DOHH2 (cell line): ENCODE measurements around the gene NOD2.
A peak's percentile ranks its signal among the peaks of the same experiment; 100 is the strongest.

ENCODE experiments used
- H3F3A ChIP-seq: fragments of 200-600 bp; sonication (generic), shearing (Covaris generic); 2 replicates; pipeline ENCODE4 v1.6.0; 2016; ENCODE audit warnings: antibody characterized with exemption, mild to moderate bottlenecking; ENCODE audit not compliant: control insufficient read depth, insufficient read depth
- H3K27ac ChIP-seq: fragments of 200-600 bp; sonication (generic); 2 replicates; pipeline ENCODE4 v1.5.1; 2014; ENCODE audit warnings: low read depth, mild to moderate bottlenecking, low read length, moderate library complexity
- H3K27me3 ChIP-seq: fragments of 200-600 bp; sonication (generic); 2 replicates; pipeline ENCODE4 v1.6.1; 2014; ENCODE audit warnings: mild to moderate bottlenecking, low read length, mixed read lengths; ENCODE audit not compliant: control insufficient read depth
- H3K36me3 ChIP-seq: fragments of 200-600 bp; sonication (generic); 2 replicates; pipeline ENCODE4 v1.6.1; 2014; ENCODE audit warnings: mild to moderate bottlenecking, low read length, moderate library complexity, mixed read lengths; ENCODE audit not compliant: control insufficient read depth
- H3K4me1 ChIP-seq: fragments of 200-600 bp; sonication (generic); 2 replicates; pipeline ENCODE4 v1.6.1; 2014; ENCODE audit warnings: mild to moderate bottlenecking, low read length, mixed read lengths; ENCODE audit not compliant: control insufficient read depth
- H3K4me2 ChIP-seq: fragments of 200-600 bp; sonication (generic); 2 replicates; pipeline ENCODE4 v1.6.0; 2014; ENCODE audit warnings: mild to moderate bottlenecking, low read length, moderate library complexity
- H3K4me3 ChIP-seq: fragments of 200-600 bp; sonication (generic); 2 replicates; pipeline ENCODE4 v1.5.1; 2014; ENCODE audit warnings: mild to moderate bottlenecking, low read length, mixed read lengths
- H3K79me2 ChIP-seq: fragments of 200-600 bp; sonication (generic); 2 replicates; pipeline ENCODE4 v1.6.1; 2014; ENCODE audit warnings: mild to moderate bottlenecking, low read length, mixed read lengths; ENCODE audit not compliant: control insufficient read depth
- H3K9me2 ChIP-seq: fragments of 200-600 bp; sonication (generic); replicated peaks from 2 replicates; pipeline ENCODE4 v1.6.1; 2014; ENCODE audit warnings: mild to moderate bottlenecking, low read length, mixed read lengths; ENCODE audit not compliant: control insufficient read depth
- H3K9me3 ChIP-seq: fragments of 200-600 bp; sonication (generic); 2 replicates; pipeline ENCODE4 v1.6.1; 2014; ENCODE audit warnings: antibody characterized with exemption, low read length, mixed read lengths; ENCODE audit not compliant: control insufficient read depth, insufficient read depth
- H4K20me1 ChIP-seq: fragments of 200-600 bp; sonication (generic); 2 replicates; pipeline ENCODE4 v1.6.0; 2014; ENCODE audit warnings: low read depth, mild to moderate bottlenecking, antibody characterized with exemption, low read length, moderate library complexity; ENCODE audit not compliant: control insufficient read depth, insufficient read depth
- EZH2phosphoT487 ChIP-seq: fragments of 200-600 bp; sonication (generic); IDR thresholded peaks from 2 replicates; pipeline ENCODE4 v1.6.1; 2017; ENCODE audit warnings: borderline replicate concordance, mild to moderate bottlenecking, antibody characterized with exemption, low read length, moderate library complexity, mixed read lengths
- TF ChIP-seq, protein P1 (sequence below): fragments of 200-600 bp; sonication (generic); IDR thresholded peaks from one replicate; pipeline ENCODE4 v1.5.1; 2014; ENCODE audit warnings: antibody characterized with exemption, mild to moderate bottlenecking, low read depth, low read length; ENCODE audit not compliant: poor library complexity, severe bottlenecking

NOD2 gene

DNA sequence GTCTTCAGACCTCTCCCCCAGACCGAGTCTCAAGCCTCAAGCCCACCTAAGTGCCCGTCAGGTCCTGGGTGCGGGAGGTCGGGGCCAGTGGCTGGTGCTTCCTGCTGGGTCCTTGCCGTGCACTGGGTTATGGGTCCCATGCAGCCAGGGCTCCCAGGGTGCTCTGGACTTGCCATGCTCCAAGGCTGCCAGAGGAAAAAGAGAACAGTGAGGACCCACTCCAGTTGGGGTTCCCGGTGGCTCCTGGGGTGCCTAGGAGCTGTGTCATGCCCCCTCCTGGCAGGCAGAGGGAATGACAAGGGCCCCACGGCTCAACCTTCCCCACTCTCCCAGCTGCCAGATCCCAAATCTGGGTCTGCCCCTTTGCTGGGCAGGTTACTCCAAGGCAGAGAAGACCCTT lies 16.1 kb upstream of the NOD2 start:
- Histone ChIP-seq H3F3A (no peaks in the 10 kb centered on the region), H3K9me2 (no peaks in the 10 kb centered on the region), H3K4me3 (no peak overlapping the region), H3K27me3 (no peaks in the 10 kb centered on the region), H4K20me1 (no peaks in the 10 kb centered on the region), H3K27ac (no peak overlapping the region), H3K4me2 (no peak overlapping the region), H3K4me1 (peaks cover 12% of the 10 kb centered on the region), H3K79me2 (no peaks in the 10 kb centered on the region), H3K36me3 (no peaks in the 10 kb centered on the region), H3K9me3 (peaks cover 8% of the 10 kb centered on the region; the same call in 1 of the 2 replicates)
- TF ChIP-seq, protein P1, sequence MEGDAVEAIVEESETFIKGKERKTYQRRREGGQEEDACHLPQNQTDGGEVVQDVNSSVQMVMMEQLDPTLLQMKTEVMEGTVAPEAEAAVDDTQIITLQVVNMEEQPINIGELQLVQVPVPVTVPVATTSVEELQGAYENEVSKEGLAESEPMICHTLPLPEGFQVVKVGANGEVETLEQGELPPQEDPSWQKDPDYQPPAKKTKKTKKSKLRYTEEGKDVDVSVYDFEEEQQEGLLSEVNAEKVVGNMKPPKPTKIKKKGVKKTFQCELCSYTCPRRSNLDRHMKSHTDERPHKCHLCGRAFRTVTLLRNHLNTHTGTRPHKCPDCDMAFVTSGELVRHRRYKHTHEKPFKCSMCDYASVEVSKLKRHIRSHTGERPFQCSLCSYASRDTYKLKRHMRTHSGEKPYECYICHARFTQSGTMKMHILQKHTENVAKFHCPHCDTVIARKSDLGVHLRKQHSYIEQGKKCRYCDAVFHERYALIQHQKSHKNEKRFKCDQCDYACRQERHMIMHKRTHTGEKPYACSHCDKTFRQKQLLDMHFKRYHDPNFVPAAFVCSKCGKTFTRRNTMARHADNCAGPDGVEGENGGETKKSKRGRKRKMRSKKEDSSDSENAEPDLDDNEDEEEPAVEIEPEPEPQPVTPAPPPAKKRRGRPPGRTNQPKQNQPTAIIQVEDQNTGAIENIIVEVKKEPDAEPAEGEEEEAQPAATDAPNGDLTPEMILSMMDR, result peak; percentile 67
- no peak for TF ChIP-seq EZH2phosphoT487

DNA sequence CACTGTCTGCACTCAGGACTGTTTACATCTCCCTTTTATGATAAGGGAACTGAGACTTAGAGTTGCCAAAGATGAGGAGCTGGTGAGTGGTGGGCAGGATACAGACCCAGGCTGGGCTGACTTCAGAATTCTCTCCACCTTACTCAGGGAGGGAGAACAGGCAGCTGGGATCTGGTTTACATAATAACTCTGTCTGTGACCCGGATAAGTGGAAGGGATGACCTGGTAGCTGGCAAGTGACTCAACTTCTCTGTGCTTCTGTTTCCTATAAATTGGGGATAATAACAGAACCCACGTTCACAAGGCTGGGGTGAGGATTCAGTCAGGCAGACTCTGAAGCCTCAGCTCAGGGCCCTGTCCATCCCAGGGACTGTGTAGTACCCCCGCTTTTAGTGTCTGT lies 14.9 kb upstream of the NOD2 start:
- H3K36me3 ChIP-seq, result no peaks in the 10 kb centered on the region
- no peaks in the 10 kb centered on the region for H3K27me3 ChIP-seq
- TF ChIP-seq EZH2phosphoT487, result no peak
- TF ChIP-seq, protein P1, result no peak
- no peaks in the 10 kb centered on the region for H3K79me2 ChIP-seq
- H3K4me3 ChIP-seq, result no peak overlapping the region
- H3K4me2 ChIP-seq, result no peak overlapping the region
- H4K20me1 ChIP-seq, result no peaks in the 10 kb centered on the region
- peaks cover 12% of the 10 kb centered on the region for H3K4me1 ChIP-seq
- H3K9me2 ChIP-seq, result no peaks in the 10 kb centered on the region
- H3F3A ChIP-seq, result no peaks in the 10 kb centered on the region
- peaks cover 3% of the 10 kb centered on the region; the same call in 1 of the 2 replicates for H3K9me3 ChIP-seq
- no peak overlapping the region for H3K27ac ChIP-seq

DNA sequence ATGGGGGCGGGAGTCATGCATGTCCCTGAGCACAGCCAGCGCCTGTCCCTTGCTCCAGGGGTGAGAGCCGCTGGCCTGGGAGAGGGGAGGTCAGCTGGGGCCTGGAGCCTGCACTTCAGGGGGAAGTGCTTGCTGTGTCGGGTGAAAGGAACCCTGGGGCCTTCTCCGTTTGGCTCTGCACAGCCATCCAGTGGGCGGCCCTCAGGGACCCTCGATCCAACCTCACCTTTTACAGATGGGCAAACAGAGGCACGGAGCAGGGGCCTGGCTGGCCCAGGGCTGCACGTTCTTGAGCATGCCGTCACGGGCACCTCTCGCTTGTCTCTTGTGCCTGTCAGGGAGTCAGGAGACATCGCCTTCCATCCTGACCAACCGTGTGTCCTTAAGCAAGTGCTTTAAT lies 14.1 kb upstream of the NOD2 start:
- H3K27me3 ChIP-seq, result no peaks in the 10 kb centered on the region
- H4K20me1 ChIP-seq, result no peaks in the 10 kb centered on the region
- H3K36me3 ChIP-seq, result no peaks in the 10 kb centered on the region
- no peak for TF ChIP-seq EZH2phosphoT487
- TF ChIP-seq, protein P1, result no peak
- H3K9me3 ChIP-seq, result no peaks in the 10 kb centered on the region
- no peaks in the 10 kb centered on the region for H3K9me2 ChIP-seq
- H3K79me2 ChIP-seq, result no peaks in the 10 kb centered on the region
- H3K4me2 ChIP-seq, result no peak overlapping the region
- no peaks in the 10 kb centered on the region for H3F3A ChIP-seq
- no peak overlapping the region for H3K4me3 ChIP-seq
- H3K27ac ChIP-seq, result no peak overlapping the region
- peaks cover 19% of the 10 kb centered on the region for H3K4me1 ChIP-seq
